PFSK-1 (cell line): ENCODE results near the gene SON.

Experiments used
- POLR2AphosphoS5 ChIP-seq: IDR thresholded peaks from 2 replicates; pipeline ENCODE4 v1.6.1; 2012; ENCODE audit warnings: low read depth, mild to moderate bottlenecking, control low read depth, low read length, moderate library complexity
- TF ChIP-seq, protein P1 (sequence below), 2 experiments: IDR thresholded peaks; 2 replicates each; pipeline versions ENCODE4 v1.6.1 to v1.8.0; 2011 to 2012; ENCODE audit warnings: low read depth in 2 of 2, low read length in 2 of 2, control low read depth in 1 of 2, inconsistent platforms in 1 of 2, mild to moderate bottlenecking in 1 of 2, moderate library complexity in 1 of 2; ENCODE audit not compliant: insufficient read depth in 1 of 2

DNA sequence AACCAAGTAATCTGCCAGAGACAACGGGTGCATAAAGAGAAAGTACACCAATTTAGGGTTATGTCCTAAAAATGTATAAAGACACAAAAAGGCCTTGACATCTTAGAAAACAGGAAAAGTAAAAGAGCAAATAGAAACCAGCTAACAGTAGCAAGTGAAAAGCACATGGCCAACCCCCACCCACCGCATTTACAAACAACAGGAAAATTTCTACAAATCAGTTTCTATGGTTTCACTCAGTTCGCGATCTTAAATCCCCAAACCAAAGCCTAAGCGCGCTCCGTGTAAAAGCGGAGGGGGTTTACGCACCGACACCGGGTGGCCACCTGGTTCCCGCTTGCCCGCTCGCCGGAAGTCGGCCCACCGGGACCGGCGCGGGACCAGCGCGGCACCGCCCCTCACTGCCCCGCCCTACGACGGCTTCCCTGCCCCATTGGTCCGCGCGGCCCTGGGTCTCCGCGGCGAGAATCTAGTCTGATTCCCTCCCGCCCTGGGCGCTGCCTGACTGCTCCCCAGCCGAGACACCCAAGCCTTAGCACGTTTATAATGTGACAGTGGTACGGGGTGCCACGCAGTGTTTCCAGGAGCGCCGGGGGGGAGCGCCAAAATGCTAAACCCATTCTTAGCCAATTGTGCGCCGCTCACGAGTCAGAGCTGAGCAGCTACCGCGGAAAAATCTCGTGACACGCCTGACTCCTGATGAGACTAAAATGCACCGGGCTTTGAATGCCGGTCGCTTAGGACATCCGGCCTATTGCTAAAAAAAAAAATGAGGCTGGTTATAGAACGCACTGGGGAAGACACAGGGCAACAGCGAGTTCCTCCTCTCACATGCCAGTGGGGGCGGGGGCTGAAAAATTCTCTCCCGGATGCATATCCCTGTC lies 840 bp upstream of the SON start, which contains the start of gene GART:
- TF ChIP-seq POLR2AphosphoS5 = no peak; the same call in 1 of the 2 replicates
- TF ChIP-seq, protein P1, sequence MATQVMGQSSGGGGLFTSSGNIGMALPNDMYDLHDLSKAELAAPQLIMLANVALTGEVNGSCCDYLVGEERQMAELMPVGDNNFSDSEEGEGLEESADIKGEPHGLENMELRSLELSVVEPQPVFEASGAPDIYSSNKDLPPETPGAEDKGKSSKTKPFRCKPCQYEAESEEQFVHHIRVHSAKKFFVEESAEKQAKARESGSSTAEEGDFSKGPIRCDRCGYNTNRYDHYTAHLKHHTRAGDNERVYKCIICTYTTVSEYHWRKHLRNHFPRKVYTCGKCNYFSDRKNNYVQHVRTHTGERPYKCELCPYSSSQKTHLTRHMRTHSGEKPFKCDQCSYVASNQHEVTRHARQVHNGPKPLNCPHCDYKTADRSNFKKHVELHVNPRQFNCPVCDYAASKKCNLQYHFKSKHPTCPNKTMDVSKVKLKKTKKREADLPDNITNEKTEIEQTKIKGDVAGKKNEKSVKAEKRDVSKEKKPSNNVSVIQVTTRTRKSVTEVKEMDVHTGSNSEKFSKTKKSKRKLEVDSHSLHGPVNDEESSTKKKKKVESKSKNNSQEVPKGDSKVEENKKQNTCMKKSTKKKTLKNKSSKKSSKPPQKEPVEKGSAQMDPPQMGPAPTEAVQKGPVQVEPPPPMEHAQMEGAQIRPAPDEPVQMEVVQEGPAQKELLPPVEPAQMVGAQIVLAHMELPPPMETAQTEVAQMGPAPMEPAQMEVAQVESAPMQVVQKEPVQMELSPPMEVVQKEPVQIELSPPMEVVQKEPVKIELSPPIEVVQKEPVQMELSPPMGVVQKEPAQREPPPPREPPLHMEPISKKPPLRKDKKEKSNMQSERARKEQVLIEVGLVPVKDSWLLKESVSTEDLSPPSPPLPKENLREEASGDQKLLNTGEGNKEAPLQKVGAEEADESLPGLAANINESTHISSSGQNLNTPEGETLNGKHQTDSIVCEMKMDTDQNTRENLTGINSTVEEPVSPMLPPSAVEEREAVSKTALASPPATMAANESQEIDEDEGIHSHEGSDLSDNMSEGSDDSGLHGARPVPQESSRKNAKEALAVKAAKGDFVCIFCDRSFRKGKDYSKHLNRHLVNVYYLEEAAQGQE (IDR thresholded peaks at IDR 0.05; ENCODE audit: insufficient read depth in 1 of 2, low read depth in 2 of 2, low read length in 2 of 2) = 0 out of 4 replicates have a peak, but pooled peaks of 1 of the 2 experiments have one; percentile 21
